AG04449 (cell line): ENCODE data around the gene SCN9A.
"Not testable (repeated sequence)": the region's sequence is repeated elsewhere in the genome, so short reads cannot be mapped to it uniquely, and the experiment has no call there.

Experiments
- CTCF ChIA-PET: fragments of 350-600 bp; formaldehyde crosslinking; extraction: SDS; loops from one replicate; lab custom pipeline; 2021; ENCODE audit warnings: antibody characterized with exemption; lab: Yijun Ruan, JAX
- POLR2A ChIA-PET: fragments of 400-600, 350-600 bp; formaldehyde crosslinking; extraction: SDS; loops from one replicate; lab custom pipeline; 2020; ENCODE audit warnings: antibody characterized with exemption, inconsistent platforms; lab: Yijun Ruan, JAX
- DNase-seq: peaks from one replicate; pipeline ENCODE4 v3.0.0-alpha.2; 2010; ENCODE audit warnings: low read depth, low spot score
- H3K4me3 ChIP-seq: 2 replicates; pipeline ENCODE4 v1.5.1; 2011; ENCODE audit warnings: low read depth, mild to moderate bottlenecking, control low read depth, low read length
- TF ChIP-seq, protein P1 (sequence below): IDR thresholded peaks from one replicate; pipeline ENCODE4 v1.5.1; 2011; ENCODE audit warnings: mild to moderate bottlenecking, moderate library complexity, low read length, control low read depth, inconsistent platforms; ENCODE audit not compliant: insufficient read depth; ENCODE audit errors: missing control alignments

Gene SCN9A

DNA sequence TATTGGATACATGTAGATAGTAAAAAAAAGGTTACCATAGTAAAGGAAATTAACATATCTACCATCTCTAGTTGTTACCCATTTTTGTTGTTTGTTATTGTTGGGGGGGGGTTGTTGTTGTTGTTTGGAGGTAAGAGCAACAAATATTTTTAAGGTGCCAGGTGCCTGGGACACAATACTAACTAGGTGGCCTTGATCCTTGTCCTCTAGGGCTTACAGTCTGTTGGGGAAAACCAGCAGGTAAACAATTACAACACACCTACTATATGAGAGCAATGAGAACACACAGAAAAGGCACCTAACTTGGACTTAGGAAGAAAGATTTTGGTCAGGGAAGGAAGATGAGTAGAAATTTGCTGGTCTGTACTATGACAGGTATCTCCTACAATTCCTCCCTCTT is 46.3 kb downstream of the SCN9A start:
- CTCF ChIA-PET = interaction anchor here (0.8 to 0.9 kb wide), 2 partner anchors 12 to 55 kb away, joined by 3 read pairs; no protein-coding TSS in a partner anchor
- TF ChIP-seq, protein P1, sequence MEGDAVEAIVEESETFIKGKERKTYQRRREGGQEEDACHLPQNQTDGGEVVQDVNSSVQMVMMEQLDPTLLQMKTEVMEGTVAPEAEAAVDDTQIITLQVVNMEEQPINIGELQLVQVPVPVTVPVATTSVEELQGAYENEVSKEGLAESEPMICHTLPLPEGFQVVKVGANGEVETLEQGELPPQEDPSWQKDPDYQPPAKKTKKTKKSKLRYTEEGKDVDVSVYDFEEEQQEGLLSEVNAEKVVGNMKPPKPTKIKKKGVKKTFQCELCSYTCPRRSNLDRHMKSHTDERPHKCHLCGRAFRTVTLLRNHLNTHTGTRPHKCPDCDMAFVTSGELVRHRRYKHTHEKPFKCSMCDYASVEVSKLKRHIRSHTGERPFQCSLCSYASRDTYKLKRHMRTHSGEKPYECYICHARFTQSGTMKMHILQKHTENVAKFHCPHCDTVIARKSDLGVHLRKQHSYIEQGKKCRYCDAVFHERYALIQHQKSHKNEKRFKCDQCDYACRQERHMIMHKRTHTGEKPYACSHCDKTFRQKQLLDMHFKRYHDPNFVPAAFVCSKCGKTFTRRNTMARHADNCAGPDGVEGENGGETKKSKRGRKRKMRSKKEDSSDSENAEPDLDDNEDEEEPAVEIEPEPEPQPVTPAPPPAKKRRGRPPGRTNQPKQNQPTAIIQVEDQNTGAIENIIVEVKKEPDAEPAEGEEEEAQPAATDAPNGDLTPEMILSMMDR = no peak
- POLR2A ChIA-PET = no interaction called here
- DNase-seq = no peak
- no peak overlapping the region for H3K4me3 ChIP-seq

DNA sequence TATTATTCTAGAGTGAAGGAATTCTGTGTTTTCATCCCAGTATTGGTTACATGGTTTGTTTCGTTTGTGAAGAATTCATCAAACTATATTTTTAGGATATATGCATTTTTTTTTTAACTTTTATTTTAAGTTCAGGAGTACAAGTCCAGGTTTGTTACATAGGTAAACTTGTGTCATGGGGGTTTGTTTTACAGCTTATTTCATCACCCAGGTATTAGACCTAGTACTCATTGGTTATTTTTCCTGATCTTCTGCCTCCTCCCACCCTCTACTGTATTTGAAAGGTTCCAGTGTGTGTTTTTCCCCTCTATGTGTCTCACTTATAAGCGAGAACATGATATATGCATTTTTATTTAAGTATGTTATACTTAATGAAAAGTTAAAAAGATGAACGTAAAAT is 47.6 kb downstream of the SCN9A start:
- TF ChIP-seq, protein P1 = no peak
- H3K4me3 ChIP-seq = no peak overlapping the region
- DNase-seq = no peak
- CTCF ChIA-PET = interaction anchor here (0.9 kb wide), 1 partner anchor 47 kb away, joined by 3 read pairs; no protein-coding TSS in a partner anchor
- POLR2A ChIA-PET = no interaction called here

DNA sequence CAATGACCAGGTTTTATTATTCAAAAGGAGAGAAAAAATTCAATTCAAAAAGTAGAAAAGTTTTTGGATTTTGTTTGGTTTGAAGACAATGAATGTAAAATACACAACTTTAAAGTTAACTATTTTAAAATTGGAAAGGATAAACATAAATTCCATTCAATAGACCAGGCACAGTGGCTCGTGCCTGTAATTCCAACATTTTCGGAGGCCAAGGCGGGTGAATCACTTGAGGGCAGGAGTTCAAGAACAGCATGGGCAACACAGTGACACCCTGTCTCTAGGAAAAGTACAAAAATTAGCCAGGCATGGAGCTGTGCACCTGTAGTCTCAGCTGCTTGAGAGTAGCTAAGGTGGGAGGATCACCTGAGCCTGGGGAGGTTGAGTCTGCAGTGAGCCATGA is 54.7 kb downstream of the SCN9A start:
- DNase-seq = no peak
- no peak overlapping the region for H3K4me3 ChIP-seq
- ChIA-PET POLR2A (no interaction called here), CTCF (no interaction called here)
- TF ChIP-seq, protein P1 = no peak

DNA sequence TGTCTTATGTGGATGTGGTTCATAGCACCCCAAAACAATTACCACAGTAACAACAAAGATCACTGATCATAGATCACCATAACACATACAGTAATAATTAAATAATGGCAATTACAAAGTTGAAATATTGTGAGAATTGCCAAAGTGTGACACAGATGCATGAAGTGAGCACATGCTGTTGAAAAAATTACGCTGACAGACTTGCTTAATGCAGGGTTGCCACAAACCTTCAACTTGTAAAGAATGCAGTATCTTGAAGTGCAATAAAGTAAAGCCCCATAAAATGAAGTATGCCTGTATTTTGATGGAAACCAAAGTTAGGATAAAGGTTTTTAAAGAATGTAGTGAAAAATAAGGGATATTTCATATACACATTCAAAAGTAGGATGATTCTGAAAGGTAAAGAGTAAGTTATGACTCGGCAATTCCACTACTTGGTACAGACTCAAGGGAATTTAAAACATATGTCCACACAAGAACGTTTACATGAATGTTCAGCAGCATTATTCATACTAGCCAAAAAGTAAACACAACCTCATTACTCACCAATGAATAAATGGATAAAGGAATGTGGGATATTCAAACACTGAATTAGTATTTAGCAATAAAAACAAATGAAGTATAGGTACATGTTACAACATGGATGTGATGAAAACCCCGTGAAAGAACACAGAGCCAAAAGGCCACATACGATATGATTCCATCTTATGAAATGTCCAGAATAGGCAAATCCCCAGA is 61.6 kb downstream of the SCN9A start:
- TF ChIP-seq, protein P1 = no peak
- POLR2A ChIA-PET = no interaction called here
- H3K4me3 ChIP-seq = no peak overlapping the region
- CTCF ChIA-PET = interaction anchor here (1.5 kb wide), 1 partner anchor 70 kb away, joined by 7 read pairs; no protein-coding TSS in a partner anchor
- DNase-seq = peak; percentile 67

DNA sequence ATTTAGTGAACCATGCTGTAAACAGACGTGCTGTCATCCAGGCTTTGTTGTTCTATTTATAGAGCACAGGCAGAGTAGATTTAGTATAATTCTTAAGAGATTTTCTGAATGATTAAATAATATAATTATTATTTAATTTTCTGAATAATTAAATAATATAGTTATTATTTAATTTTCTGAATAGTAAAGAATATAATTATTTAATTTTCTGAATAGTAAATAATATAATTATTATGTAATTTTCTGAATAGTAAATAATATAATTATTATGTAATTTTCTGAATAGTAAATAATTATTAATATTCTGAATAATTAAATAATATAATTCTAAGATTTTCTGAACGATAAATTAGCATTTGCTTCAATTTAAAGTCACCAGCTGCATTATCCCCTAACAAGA is 62.9 kb downstream of the SCN9A start:
- CTCF ChIA-PET = interaction anchor here (1.5 kb wide), 1 partner anchor 71 kb away, joined by 7 read pairs; no protein-coding TSS in a partner anchor
- DNase-seq, H3K4me3 ChIP-seq: not testable (repeated sequence)
- POLR2A ChIA-PET = interaction anchor here (0.7 kb wide), 1 partner anchor 98 kb away, joined by 4 read pairs; no protein-coding TSS in a partner anchor

DNA sequence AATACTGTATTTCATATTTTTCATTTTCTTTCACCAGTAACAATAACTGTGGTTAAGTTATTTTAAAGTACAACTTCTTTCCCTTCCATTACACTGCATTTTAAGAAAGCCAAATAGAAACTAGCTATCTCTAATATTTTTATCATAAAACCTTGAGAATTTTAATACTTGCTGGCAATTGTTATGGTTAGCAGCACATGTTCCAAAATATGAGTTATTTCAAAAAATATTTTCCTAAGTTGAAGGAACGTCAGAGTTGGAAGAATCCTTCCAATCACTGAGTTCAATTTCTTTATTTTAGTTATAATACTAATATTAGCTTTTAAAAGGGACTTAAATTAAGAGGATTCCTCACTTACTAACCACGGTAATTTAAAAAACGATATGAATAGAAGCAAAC is 68.4 kb downstream of the SCN9A start:
- POLR2A ChIA-PET = interaction anchor here (0.6 kb wide), 1 partner anchor 68 kb away, joined by 3 read pairs; no protein-coding TSS in a partner anchor

More for the DNA sequence above, 68.4 kb downstream of the SCN9A start:
- H3K4me3 ChIP-seq = no peak overlapping the region
- TF ChIP-seq, protein P1 = no peak
- CTCF ChIA-PET = interaction anchor here (1.0 to 1.4 kb wide), 3 partner anchors 9 to 78 kb away, joined by 3 read pairs; no protein-coding TSS in a partner anchor
- no peak for DNase-seq
